Posterior vena cava (tissue), 2 donors: ENCODE results near the gene CEACAM19. TPM values are rescaled to one million over a fixed set of nuclear protein-coding genes. Genes with fewer than 3 reads are reported as not detected.
"Not testable (repeated sequence)": the region's sequence is repeated elsewhere in the genome, so short reads cannot be mapped to it uniquely, and the experiment has no call there.

Experiments
- DNase-seq: peaks from one replicate; pipeline ENCODE4 v3.0.0-alpha.2; 2020; ENCODE audit warnings: low spot score
- intact Hi-C, 2 donors: fragments of 100-400 bp; cut with DNase I; formaldehyde crosslinking; loops; one replicate each; pipeline versions ENCODE4 v1.14.1 to v1.14.2; 2022 to 2023
- long read RNA-seq, 2 donors: library from polyadenylated mRNA; unstranded; transcript quantifications; one replicate each; pipeline ENCODE4 v2.0.0, GENCODE V29; 2020 to 2021
- total RNA-seq, 2 donors: library from RNA; stranded (reverse); fragmentation: NEBNext Ultra II Directional; extraction: Animal tissue kit (Norgen Biotek cat#: 25700); gene quantifications; one replicate each; pipeline ENCODE4 v1.2.1, GENCODE V29; 2021
- donor health status: DM: yes; HTN: yes; CAD: no.
- donor health status: DM: yes; HTN: yes; CAD: no.

CEACAM19 gene, protein sequence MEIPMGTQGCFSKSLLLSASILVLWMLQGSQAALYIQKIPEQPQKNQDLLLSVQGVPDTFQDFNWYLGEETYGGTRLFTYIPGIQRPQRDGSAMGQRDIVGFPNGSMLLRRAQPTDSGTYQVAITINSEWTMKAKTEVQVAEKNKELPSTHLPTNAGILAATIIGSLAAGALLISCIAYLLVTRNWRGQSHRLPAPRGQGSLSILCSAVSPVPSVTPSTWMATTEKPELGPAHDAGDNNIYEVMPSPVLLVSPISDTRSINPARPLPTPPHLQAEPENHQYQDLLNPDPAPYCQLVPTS
- 1 to 10 TPM; 4.1 to 7.8 TPM for total RNA-seq
- long read RNA-seq, donor 1: 0 reads
- long read RNA-seq, donor 2: 0 reads

DNA sequence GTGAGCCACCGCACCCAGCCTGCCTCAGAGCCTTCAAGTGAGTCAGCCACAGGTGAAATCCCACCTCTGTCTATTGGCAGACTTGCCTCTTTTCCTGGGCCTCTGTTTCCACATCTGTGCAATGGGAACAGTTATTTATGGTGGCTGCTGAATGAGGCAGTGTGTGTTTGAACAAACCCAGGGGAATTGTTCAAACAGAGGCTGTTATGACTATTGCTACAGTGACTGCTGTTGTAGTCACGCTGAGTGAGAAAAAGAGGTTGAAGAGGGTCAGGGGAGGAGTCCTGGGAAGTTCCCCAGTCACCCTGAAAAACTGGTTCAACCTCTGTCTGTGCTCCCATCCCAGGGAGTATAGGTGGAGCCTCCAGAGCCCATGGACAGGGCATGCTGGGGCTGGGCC is at the start of gene CEACAM19:
CEACAM19 (plus strand) TSS at position 83 of the 400 bp plus-strand sequence. CDS start 450 bp downstream, outside the sequence.
- intact Hi-C loops: no loop called here
- no peak for DNase-seq

DNA sequence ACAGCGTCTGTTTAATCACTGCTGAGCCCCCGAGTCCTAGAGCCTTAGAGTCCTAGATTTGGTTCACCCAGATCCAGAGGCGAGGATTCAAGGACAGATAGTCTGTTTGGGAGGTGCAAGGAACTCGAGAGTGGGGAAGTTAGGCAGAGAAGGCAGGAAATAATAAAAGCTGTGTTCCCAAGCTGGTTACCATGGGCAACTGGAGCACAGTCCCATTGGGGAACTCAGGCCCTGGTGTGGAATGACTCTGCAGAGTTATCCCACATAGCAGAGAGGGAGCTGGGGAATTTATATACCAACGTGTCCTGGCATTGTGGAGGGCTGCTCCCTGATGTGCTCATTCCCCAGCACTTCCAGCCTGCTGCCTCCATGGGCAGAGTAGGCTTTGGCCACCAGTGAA is 48.2 kb upstream of the CEACAM19 start:
- DNase-seq: no peak
- intact Hi-C loops: no loop called here

DNA sequence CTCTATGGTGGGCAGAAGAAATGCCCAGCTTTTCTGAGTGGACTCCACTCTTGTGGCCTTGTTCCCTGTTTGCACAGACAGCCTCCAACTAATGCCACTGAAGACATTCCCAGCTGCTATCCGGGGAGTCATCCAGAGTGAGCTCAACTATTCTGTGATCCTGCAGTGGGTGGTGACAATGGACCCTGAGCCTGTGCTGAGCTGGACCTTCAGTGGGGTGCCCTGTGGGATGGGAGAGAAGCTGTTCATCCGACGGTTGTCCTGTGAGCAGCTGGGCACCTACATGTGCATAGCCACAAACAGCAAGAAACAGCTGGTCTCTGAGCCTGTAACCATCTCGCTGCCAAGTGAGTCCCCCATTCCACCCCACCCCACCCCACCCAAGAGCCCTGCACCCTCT is 47.7 kb upstream of the CEACAM19 start:
- DNase-seq: no peak
- intact Hi-C loops: no loop called here

GRCh38 chr19:44624840-44625354 is 46.4 kb upstream of the CEACAM19 start:
- DNase-seq: no peak
- intact Hi-C loops: no loop called here

DNA sequence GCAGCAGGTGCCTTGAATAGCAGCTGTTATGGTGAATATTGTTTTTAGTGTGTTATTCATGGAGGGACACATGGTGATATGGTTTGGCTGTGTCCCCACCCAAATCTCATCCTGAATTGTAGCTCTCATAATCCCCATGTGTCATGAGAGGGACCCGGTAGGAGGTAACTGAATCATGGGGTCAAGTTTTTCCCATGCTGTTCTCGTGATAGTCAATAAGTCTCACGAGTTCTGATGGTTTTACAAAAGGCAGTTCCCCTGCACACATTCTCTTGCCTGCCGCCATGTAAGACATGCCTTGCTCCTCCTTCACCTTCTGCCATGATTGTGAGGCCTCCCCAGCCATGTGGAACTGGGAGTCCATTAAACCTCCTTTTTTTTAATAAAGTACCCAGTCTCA is 45.6 kb upstream of the CEACAM19 start:
- intact Hi-C loops, DNase-seq: not testable (repeated sequence)

- no peak for DNase-seq
- intact Hi-C loops: no loop called here
Observed at GRCh38 chr19:44626048-44626624, 45.1 kb upstream of the CEACAM19 start.

GRCh38 chr19:44627631-44628030 is 43.7 kb upstream of the CEACAM19 start:
- DNase-seq: no peak
- intact Hi-C loops: no loop called here

DNA sequence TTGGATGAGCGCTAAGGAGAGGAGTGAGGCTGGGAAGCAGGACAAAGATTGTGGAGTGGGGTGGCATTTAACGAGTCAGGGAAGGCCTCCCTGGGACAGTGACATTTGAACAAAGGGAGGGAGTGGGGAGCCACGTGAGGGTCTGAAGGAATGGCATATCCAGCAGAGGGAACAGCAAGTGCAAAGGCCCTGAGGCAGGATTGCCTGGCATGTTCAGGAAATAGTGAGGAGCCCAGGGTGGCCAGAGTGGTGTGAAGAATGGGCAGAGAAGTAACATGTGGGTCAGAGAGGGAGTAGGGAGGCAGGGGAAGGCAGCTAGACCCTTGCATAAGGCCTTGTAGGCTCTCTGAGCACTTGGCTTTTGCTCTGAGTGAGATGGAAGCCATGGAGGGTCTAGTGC is 42.5 kb upstream of the CEACAM19 start:
- peak; percentile 36 for DNase-seq
- intact Hi-C loops: no loop called here

DNA sequence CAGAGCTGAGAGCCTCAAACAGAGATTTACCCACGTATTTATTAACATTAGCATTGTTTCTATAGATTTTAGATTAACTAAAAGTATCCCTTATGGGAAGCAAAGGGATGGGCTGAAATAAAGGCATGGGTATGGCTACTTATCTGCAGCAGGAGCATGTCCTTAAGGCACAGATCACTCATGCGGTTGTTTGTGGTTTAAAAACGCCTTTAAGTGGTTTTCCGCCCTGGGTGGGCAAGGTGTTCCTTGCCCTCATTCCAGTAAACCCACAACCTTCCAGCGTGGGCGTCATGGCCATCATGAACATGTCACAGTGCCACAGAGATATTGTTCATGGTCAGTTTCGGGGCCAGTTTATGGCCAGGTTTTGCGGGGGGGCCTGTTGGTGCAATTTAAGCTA is 39.7 kb upstream of the CEACAM19 start:
- DNase-seq: peak; percentile 49
- intact Hi-C loops: not testable (repeated sequence)

- intact Hi-C loops: not testable (repeated sequence)
- peak; percentile 35 for DNase-seq
Observed at GRCh38 chr19:44634058-44634457, 37.2 kb upstream of the CEACAM19 start.

GRCh38 chr19:44634785-44635184 is 36.5 kb upstream of the CEACAM19 start:
- intact Hi-C loops: no loop called here
- DNase-seq: no peak

DNA sequence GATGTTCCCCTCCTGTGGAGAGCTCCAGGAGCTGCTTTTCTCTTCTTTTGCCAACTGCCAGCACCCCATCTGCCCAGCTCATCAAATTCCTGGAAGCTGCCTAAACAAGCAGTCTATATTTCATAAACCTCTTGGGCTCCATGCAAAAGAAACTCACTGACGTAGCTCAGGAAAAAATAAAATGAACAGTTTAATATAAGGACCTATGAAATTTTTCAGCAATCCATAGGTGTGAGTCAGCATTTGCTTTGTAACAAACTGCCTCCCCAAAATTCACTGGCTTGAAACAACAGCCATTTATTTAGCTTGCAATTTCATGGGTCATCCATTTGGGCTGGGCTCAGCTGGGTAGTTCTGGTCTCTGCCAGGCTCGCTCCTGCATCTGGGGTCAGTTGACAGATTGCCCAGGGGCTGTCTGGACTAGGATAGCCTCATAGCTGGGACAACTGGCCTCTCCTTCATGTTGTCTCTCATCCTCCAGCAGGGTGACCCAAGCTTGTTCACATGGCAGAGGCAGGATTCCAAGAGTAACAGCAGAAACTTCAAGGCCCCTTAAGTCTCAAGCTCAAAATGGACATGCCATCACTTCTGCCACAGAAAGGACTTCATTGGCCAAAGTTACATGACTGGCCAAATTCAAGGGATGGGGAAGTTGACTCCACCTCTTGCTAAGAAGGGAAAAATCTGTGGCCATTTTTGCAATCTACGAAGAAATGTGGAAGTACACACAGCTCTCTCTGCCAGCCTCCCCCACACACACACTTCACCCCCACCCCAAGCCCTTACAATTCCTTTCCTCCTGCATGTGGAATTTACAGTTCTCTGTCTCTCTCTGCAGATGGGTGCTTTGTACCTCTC is 35.5 kb upstream of the CEACAM19 start:
- DNase-seq: peak; percentile 53
- intact Hi-C loops: no loop called here

- intact Hi-C loops: no loop called here
- DNase-seq: peak; percentile 49
Observed at GRCh38 chr19:44636439-44637389, 34.6 kb upstream of the CEACAM19 start.

DNA sequence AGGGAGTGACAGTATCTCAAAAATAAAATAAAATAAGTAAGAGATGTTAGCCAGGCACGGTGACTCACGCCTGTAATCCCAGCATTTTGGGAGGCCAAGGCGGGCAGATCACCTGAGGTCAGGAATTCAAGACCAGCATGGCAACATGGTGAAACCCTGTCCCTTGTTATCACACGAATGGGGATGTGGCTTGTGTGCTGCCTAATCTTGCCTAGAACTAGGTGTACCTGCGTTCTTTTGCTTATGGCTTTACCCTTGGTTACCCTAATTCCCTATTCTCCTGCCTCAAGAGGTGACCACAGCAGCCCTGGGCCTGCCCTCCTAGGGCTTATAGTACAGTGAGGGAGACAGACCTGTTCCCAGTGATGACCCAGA is 33.9 kb upstream of the CEACAM19 start:
- intact Hi-C loops: no loop called here
- DNase-seq: peak; percentile 23

GRCh38 chr19:44640518-44640917 is 30.8 kb upstream of the CEACAM19 start:
- intact Hi-C loops: no loop called here
- peak; percentile 13 for DNase-seq

DNA sequence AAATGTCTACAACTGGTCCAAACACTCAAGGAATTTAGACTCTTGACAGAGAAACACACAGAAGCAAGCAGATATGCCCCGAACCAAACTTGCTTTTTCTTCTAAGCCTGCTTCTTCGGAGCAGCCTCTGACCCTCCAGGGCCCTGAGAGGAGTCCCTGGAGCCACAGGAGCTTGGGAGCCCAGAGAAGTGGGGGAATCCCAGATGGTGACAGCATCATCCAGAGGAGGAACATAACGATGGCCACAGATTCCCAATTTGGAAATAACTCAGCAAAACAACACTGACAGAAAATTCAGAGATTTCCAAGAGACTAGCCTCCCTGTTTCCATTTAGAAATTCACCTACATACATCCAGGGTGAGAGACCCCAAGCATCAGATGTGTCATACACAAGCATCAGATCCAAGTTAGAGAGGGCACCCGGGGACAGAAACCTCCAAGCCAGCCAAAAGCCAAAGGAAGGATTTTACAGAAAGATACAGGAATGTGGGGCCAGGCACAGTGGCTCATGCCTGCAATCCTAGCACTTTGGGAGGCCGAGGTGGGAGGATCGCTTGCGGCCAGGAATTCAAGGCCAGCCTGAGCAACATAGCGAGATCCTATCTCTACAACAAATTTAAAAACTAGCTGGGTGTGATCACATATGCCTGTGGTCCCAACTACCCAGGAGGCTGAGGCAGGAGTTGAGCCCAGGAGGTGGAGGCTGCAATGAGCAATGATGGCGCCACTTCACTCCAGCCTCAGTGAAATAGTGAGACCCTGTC is 29.6 kb upstream of the CEACAM19 start:
- intact Hi-C loops: no loop called here
- peak; percentile 55 for DNase-seq

DNA sequence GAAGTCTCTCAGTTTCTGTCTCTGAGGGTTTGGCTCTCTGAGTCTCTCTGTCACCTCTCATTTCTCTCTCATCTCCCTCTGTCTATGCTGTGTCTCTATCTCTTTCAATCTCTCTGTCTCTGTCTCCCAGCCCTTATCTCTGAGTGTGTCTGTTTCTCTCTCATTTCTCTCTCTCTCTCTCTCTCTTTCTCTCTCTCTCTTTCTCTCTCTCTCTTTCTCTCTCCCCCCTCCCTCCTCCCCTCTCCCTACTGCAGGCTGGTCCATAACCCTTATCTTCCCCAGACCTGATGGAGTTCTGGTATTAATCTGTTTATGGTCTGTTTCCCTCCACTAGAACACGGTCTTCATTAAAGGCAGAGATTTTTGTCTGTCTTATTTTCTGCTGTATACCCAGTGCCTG is 28.9 kb upstream of the CEACAM19 start:
- DNase-seq: no peak
- intact Hi-C loops: no loop called here
